Kidney capillary endothelial cell (primary cell): ENCODE measurements around the gene CUEDC1.
A peak's percentile ranks its signal among the peaks of the same experiment; 100 is the strongest.

ENCODE experiments used
- DNase-seq: peaks from one replicate; pipeline ENCODE4 v3.0.0-alpha.2; 2018; ENCODE audit warnings: low spot score

Gene CUEDC1

DNA sequence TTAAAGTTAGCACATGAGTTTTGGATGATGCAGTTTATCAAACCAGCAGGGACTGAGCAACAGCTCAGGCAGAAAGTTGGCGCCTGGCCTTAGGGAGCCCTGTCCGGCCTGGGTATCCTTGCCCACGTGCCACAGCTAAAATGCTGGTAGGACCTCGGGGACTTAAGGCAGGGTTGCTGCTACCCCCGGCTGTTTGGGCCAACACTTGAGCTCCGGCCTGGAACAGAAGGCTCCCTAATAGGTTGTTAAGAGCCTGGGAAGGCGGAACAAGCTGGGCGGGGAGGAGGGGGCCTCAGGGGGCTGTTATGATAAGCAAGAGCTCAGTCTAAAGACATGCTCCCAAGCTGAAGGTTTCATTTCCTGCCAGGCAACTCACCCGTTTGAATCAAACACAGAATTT lies 39.7 kb downstream of the CUEDC1 start:
- no peak for DNase-seq

DNA sequence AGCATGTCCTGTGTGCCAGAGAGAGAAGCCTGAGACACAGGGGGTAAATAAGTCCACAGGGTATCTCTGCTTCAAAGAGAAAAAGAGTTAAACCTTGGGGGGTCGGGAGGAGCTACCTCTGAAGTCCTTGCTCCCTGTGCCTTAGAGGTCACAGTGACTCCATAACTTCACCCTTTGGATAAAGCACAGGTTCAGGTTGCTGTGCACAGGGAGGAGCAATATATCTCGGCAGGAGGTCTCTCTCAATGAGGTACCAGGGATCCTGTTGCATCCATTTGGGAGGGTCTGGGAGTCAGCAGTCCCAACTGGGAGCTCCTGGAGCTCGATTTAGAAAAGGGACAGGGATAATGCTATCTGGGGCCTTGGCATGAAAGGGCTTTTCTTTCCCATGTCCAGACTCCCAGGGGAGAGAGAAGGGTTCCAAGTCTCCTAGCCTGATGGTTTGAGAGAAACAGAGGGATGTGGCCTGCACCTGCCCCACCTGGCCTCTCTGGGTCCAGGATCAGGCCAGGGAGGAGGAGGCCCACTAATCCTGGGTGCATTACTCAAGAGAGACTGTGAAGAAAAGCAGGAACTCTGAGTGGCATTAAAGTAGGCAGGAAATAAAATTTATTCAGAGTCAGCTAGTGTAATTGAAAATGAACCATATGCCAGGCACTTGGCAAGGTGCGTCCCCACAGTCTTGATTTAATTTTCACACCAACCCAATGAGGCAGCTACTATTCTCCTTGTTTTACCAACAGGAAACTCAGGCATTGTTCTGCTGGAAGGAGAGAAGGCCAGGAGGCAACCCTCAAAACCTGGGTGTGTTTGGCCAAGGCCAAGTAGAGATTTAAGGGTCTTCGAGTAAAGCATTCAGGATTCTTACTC lies 40.7 kb downstream of the CUEDC1 start:
- DNase-seq, result no peak

DNA sequence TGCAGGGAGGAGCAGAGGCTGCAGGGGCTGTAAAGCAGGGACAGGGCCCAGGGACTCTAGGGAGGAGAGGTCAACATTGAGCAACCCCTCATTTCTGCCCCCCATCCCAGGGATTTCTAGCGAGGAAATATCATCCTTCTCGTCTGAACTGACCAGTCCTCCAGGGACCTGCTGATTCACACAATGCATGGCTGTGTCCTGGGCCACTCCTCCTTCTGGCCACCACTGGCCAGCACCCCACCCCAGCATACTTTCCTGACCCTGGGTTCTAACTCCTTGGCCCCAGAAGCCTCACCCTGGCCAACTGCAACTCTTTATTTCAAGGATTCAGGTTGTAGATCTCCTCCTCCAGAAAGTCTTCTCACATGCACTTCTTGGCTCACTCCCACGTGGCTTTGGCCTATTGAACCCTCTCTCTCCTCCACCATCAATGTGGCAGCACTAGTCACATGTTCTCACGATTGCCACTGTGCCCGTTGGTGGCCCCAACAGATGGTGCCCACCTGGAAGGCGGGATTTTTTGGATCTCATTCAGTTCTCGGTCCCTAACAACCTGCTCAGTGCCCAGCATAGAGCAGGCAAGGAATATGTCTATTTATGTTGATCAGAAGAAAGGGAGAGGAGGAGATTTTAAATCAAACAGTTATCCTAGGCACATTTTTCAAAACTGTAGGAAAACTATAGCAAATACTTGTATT lies 41.5 kb downstream of the CUEDC1 start:
- no peak for DNase-seq

DNA sequence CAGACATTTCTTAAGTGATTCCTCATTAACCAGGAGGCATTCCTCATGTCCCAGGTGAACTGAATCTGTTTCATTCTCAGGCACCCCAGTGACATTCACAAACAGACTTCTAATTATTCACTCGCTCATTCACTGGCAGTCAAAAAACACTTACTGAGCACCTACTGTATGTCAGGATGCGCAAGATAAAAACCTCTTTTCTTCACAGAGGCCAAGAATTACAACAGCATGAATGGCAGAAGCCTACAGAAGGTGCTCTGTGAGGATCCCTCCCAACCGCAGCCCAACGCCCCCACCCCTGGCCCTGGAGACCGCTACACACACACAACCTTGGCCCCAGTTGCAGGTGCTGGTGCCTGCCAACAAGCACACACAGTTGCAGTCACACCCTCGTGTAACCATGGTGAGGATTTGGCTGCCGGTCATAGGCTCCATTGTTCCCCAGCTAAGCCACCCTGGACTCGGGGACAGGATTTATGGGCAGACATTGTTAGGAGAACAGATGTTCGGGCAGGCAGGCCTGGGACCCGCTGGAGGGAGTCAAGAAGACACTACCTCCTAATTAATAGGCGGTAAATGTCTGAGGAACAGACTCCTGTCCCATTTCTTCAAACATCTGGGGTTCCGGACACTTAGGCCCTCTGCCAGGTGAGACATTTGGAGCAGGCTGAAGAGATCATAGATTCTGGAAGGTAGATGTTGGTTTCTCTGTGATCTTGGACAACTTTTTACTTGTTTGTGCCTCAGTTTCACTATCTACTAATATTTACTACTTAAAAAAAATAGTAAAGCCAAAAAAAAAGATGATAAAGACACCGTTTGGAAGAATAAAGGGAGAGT lies 43.2 kb downstream of the CUEDC1 start:
- DNase-seq, result no peak

DNA sequence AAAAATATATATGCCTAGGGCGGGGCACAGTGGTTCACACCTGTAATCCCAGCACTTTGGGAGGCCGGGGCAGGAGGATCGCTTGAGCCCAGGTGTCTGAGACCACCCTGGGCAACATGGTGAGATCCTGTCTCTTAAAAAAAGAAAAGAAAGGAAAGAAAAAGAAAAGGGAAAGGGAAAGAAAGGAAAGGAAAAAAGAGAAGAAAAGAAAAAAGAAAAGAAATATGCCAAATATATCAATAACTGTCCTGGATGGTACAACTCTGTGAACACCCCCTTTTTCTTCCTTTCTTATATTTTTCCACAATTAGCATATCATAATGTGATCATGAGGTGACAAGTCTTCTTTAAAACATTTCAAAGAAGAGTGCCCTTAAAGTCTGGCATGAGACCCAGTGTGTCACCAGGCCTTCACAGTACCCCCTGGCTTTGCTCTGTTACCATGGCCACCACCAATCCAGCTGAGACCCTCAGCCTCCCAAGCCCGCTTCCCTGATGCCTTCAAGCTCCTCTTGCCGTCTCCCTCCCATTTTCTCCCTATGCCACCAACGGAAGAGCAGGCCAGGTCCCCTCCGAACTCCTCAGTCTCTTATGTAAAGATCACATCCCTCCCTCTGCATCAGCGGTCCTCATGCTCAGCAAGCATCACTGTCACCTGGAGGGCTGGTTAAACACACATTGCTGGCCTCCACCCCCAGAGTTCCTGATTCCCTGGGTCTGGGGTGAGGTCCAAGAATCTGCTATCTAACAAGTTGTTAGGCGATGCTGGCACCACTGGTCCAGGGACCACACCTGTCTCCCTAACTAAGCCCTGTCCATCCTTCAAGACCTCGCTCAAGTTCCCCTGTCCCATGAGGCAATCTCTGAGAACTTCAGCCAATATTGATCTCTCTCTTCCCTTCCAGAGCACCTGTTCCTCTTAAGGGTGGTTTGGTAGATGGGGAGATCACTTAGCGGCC lies 44.5 kb downstream of the CUEDC1 start:
- no peak for DNase-seq

DNA sequence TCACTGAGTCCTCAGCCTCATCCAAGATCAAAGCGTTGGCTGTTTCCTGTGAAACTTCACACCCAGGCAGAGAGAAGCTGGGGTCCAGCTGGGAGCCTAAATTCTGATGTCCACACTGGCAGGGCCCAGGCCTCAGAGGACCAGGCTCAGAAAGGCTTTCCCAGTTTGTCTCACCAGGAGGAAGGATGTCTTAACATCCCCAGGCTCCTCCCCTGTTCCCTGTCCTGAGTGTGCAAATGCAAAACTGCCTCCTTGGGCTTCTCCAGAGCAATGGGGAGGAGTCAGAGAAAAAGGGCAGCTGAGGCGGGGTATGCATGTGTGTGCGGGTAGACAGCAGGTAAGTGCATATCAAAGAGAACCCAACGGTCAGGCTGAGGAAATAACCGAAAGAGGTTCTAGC lies 45.7 kb downstream of the CUEDC1 start:
- DNase-seq, result no peak

DNA sequence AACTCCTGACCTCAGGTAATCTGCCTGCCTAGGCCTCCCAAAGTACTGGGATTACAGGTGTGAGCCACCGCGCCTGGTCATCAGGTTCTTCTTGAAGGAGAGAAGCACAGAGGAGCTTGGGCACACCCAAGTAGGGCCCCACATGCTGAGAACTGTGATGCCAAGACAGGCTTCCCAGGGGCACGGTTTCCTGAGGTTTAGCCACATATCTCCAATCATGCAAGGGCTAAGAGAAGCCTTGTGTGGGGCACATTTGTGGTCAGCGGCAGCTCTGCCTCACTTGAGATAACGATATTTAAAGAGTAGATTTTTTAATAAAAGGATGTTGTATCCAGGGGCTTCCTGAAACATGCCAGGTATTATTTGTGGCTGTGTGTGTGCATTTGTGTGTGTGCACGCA lies 46.9 kb downstream of the CUEDC1 start:
- DNase-seq, result no peak

DNA sequence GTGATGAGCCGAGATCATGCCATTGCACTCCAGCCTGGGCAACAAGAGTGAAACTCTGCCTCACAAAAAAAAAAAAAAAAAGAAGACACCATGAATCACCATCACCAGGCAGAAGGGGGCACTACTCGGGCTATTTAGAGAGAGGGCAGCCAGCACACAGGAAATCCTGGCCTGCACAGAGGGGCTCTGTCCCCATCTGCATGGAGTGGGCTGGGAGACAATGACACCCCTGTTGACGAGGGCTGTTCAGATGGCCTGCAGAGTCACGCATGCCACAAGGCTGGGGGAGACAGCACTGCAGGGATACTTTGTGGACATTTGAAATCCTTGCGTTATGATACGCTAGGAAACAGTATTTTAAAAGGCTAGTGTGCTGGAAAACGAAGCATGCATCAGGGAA lies 48.3 kb downstream of the CUEDC1 start:
- no peak for DNase-seq

DNA sequence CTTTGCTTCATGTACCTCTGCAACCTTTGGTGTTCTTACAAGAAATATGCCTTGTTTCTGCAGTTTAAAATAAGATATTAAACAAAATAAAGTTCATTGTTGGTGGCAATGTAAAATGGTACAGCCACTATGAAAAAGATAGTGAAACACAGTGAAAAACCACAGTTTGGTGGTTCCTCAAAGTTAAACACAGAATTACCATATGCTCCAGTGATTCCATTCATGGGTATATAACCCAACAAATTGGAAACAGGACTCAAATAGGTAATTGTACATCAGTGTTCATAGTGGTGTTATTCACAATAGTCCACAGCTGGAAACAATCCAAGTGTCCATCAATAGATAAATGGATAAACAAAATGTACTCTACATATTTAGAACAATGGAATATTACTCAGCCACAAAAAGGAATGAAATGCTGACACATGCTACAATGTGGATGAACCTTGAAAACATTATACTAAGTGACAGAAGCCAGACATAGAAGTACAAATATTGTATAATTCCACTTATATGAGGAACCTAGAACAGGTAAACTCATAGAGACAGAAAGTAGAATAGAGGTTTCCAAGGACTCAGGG lies 49.2 kb downstream of the CUEDC1 start:
- no peak for DNase-seq

DNA sequence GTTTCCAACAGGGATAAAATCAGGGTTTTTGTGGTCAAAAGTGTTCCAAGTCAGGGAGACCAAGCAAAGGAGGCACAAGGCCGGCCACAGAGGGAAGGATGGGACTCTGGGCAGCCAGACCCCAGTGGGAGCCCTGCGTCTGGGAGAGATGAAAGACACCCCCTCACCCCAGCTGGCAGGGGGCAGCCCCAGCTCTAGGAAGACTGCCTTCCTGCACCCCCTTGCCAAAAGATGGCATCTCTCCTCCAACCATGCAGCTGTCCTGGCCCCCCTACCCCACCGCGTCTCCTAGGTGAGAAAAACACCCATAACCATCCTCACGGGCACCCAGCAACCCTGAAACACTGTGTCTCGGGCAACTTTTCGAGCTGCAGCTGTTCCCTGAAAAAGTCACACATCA lies 51.3 kb downstream of the CUEDC1 start:
- DNase-seq, result no peak

DNA sequence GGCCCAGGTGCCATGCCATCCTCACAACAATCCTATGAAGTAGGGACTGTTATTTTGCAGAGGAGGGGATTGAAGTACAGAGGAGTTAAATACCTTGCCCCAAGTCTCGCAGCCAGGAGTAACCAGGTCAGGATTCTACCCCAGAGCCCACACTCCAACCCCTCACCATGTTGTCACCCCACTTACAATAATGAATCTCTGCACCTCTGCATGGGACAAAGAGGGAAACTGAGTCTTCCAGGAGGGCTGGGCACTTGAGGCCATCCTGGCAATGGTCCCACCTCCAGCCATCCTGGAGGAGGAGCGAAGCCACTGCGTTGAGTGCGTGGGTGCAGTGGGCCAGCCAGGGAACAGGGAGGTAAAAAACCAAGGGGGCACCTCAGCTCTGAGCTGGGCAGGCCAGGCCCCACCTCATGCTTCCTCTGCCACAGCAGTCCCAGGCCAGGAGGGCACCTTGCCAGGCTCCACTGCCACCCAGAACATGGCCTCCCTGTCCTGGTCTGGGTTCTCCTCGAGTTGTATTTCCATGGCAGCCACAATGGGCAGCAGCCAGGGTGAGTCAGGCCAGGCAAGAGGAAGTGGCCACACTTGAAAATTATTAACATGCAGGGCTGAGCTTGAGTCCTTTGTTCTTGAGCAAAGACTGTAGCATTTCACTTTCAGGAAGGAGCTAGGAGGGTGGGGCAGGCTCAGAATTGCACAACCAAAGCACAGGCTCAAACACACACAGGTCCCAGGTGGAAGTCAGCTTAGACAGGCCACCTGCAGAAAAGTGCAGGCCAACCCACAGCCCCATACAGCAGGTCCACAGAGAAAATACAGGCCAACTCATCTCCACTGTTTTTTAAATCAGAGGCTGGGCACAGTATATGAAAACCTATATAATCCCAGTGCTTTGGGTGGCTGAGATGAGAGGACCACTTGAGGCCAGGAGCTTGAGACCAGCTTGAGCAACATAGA lies 52.1 kb downstream of the CUEDC1 start:
- DNase-seq, result peak; percentile 88

DNA sequence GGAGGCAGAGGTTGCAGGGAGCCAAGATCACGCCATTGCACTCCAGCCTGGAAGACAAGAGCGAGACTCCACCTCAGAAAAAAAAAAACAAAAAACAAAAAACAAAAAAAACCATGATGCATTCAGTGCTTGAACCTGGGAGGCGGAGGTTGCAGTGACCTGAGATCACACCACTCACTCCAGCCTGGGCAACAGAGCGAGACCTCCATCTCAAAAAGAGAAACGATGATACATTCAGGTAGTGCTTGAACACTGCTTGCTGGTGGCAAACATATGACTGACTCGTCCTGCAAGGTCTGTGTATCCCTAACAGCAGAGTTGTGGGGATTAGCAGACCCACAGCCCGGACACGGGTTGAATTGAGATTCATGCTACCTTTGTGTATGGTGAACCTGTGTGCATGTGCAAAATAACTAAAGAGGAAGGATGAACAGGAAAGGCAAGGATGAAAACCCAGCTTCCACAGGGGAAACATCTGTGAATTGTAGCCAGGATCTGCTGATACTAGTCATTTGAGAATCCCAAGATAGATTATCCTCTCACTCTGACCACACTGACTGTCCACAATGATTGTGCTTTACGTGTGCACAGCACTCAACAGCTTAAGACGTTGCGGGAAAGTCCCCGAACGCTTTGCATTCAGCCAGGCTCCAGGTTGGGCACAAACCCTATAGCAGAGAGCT lies 53.0 kb downstream of the CUEDC1 start:
- no peak for DNase-seq

DNA sequence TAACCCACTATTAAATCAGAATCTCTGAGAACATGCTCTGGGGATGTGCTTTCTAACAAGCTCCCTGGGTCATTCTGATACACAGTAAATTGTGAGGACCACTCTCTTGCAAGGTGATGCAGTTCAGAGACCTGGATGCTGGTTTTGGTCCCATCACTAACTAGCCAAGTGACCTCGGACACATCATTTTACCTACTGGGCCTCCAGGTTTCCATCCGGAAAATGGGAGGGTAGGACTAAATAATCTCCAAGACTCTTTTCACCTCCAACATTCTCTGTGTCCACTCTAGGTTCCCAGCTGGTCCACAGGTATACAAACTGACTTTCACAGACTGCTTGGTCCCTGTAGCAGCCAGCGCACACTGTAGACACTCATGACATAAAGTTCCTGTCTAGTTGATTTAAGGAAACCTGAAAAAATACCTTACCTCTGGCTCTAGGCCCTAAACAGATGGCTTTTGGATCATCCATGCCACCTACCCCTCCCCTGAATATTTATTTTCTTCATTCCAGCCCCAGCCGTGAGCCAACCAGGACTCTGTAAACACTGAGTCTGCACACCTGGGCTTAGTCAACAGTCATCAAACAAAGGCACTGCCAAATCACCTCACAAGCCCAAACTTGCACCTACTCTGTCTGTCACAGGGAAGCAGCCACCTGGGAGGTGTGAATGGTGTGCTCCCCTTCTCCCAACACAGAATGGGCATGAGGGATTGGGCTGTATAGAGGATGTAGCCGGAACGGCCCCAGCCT lies 54.0 kb downstream of the CUEDC1 start:
- DNase-seq, result no peak

DNA sequence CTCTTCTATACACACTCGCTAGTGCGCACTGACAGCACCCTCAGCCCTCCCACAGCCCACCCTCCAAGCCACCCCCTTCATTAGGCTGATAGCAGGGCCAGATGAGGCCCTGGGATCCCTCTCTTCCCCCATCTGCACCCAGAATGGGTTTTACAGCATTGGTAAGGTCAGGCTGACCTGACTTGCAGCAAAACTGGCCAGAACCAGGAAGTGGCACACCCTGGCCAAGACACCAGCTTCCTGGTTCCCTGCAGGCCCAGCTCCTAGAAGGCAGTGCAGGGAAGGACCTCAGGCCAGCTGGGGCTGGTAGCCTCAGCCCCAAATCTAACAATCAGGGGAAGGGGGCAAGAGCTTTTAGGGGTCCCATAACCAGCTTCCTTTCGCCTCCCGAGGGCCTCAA lies 55.4 kb downstream of the CUEDC1 start:
- DNase-seq, result no peak

DNA sequence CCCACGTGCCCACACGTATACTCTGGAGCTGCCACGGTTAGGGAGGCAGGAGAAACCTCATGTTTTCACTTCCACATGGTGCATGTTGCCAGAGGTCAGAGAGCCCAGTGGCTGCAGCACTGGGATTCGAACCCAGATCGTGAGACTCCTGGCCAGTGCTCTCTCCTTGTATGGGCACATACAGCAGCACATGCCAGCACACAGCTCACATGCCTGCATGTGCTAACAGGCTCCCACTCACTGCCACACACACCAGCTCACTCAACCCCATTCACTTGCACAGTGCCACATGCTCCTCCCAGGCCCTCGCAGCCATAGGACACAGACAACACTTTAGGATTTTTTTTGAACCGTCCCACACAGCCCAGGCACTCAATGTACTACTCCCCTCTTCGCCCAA lies 55.8 kb downstream of the CUEDC1 start:
- no peak for DNase-seq

DNA sequence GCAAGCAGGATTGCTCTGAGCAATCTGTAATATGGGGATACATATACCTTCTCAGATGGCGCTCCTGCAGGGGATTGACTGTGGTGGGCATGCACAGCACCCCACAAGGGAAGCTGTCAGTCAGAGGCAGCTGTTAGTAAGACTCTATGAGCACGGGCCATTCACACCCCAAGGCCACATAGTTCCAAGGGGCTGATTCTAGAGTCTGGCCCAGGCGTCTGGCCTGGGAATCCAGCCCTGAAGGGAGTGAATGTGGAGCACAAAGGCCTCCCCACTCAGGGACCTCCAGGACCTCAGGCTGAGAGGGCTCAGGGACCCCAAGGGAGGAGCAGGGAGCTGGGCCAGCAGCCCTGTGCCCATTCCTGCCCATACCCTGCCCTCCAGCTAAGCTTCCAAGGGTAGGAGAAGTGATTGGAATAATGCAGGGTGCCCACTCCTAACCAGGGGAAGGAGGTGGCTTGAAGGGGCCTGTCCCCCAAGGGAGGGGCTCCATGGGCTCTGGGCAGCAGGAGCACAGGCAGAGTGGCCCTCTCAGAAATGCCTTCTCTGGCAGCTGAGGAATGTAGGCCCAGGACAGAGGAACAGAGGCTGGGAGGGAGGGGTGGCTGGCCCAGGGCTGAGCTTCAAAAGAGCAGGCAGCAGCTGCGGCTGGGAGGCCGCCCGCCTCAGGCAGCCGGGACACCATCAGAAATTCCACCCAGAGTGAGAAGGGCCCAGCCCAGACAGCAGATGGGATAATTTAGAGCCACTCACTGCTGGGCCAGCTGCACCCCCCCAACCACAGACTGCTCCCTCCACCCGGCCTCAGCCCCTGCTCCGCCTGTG lies 56.5 kb downstream of the CUEDC1 start:
- no peak for DNase-seq

DNA sequence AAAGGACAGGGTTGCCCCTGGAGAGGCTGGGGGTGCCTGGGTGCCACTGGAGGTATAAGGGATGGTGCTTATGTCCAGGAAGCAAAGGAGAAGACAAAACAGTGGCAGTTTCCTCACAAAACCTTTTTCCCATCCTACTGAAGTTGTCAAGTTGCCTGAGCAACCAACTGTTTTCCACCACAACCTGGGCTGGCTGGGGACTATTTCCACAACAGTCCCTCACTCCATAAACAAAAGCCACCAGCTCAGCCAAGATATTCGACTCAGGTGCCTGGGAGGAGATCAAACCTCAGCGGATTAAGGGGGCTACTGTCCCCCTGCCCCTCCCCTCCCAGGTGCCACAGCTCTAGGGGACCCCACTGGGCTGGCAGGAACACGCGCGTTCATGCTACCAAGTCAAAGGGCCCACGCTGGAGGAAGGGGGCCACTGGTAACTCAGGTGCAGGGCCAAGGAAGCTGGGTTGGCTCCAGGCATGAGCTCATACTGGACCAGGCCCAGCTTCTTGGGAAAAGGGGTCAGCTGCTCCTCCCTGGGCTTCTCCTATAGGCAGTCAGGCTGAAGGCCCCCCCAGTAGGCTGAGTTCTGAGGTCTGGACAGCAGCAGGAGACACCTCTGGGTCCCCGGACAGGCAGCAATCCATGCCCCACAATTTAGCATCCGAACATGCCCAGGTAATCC lies 59.7 kb downstream of the CUEDC1 start:
- no peak for DNase-seq
